ENCODE measurements around the gene KLHL7.

Gene KLHL7

GRCh38 chr7:23062452-23062851, 43.1 kb upstream of the KLHL7 start:
- TF ChIP-seq, protein P1, sequence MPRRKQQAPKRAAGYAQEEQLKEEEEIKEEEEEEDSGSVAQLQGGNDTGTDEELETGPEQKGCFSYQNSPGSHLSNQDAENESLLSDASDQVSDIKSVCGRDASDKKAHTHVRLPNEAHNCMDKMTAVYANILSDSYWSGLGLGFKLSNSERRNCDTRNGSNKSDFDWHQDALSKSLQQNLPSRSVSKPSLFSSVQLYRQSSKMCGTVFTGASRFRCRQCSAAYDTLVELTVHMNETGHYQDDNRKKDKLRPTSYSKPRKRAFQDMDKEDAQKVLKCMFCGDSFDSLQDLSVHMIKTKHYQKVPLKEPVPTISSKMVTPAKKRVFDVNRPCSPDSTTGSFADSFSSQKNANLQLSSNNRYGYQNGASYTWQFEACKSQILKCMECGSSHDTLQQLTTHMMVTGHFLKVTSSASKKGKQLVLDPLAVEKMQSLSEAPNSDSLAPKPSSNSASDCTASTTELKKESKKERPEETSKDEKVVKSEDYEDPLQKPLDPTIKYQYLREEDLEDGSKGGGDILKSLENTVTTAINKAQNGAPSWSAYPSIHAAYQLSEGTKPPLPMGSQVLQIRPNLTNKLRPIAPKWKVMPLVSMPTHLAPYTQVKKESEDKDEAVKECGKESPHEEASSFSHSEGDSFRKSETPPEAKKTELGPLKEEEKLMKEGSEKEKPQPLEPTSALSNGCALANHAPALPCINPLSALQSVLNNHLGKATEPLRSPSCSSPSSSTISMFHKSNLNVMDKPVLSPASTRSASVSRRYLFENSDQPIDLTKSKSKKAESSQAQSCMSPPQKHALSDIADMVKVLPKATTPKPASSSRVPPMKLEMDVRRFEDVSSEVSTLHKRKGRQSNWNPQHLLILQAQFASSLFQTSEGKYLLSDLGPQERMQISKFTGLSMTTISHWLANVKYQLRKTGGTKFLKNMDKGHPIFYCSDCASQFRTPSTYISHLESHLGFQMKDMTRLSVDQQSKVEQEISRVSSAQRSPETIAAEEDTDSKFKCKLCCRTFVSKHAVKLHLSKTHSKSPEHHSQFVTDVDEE (CRISPR knock-in tag; IDR thresholded peaks at IDR 0.05): no peak
- TF ChIP-seq BACH2 (CRISPR knock-in tag; IDR thresholded peaks at IDR 0.05; ENCODE audit: borderline replicate concordance) (no peak), POU6F1 (CRISPR knock-in tag; IDR thresholded peaks at IDR 0.05; ENCODE audit: borderline replicate concordance, low read depth) (no peak), ARNTL (CRISPR knock-in tag; IDR thresholded peaks at IDR 0.05; ENCODE audit: borderline replicate concordance, low read depth) (no peak), RARB (CRISPR knock-in tag; IDR thresholded peaks at IDR 0.05) (no peak), ISL1 (CRISPR knock-in tag; IDR thresholded peaks at IDR 0.05) (no peak), ZNF8 (CRISPR knock-in tag; IDR thresholded peaks at IDR 0.05) (no peak), CREB5 (CRISPR knock-in tag; IDR thresholded peaks at IDR 0.05; ENCODE audit: low read depth) (no peak), ZC3H10 (CRISPR knock-in tag; IDR thresholded peaks at IDR 0.05) (no peak), SNAI2 (CRISPR knock-in tag; IDR thresholded peaks at IDR 0.05) (no peak), ZFP30 (CRISPR knock-in tag; IDR thresholded peaks at IDR 0.05) (no peak), ESRRG (CRISPR knock-in tag; IDR thresholded peaks at IDR 0.05) (no peak)
- TF ChIP-seq, protein P2, sequence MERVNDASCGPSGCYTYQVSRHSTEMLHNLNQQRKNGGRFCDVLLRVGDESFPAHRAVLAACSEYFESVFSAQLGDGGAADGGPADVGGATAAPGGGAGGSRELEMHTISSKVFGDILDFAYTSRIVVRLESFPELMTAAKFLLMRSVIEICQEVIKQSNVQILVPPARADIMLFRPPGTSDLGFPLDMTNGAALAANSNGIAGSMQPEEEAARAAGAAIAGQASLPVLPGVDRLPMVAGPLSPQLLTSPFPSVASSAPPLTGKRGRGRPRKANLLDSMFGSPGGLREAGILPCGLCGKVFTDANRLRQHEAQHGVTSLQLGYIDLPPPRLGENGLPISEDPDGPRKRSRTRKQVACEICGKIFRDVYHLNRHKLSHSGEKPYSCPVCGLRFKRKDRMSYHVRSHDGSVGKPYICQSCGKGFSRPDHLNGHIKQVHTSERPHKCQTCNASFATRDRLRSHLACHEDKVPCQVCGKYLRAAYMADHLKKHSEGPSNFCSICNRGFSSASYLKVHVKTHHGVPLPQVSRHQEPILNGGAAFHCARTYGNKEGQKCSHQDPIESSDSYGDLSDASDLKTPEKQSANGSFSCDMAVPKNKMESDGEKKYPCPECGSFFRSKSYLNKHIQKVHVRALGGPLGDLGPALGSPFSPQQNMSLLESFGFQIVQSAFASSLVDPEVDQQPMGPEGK (CRISPR knock-in tag; IDR thresholded peaks at IDR 0.05; ENCODE audit: borderline replicate concordance): no peak
- TF ChIP-seq, protein P3, sequence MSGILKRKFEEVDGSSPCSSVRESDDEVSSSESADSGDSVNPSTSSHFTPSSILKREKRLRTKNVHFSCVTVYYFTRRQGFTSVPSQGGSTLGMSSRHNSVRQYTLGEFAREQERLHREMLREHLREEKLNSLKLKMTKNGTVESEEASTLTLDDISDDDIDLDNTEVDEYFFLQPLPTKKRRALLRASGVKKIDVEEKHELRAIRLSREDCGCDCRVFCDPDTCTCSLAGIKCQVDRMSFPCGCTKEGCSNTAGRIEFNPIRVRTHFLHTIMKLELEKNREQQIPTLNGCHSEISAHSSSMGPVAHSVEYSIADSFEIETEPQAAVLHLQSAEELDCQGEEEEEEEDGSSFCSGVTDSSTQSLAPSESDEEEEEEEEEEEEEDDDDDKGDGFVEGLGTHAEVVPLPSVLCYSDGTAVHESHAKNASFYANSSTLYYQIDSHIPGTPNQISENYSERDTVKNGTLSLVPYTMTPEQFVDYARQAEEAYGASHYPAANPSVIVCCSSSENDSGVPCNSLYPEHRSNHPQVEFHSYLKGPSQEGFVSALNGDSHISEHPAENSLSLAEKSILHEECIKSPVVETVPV (CRISPR knock-in tag; IDR thresholded peaks at IDR 0.05): no peak
- ATAC-seq: peak; percentile 79

GRCh38 chr7:23065974-23066373, 39.6 kb upstream of the KLHL7 start:
- ATAC-seq: peak; percentile 31; the same call in 2 of the 3 replicates
- no peak for TF ChIP-seq ARNTL (CRISPR knock-in tag; IDR thresholded peaks at IDR 0.05; ENCODE audit: borderline replicate concordance, low read depth)

- no peak for ATAC-seq
- TF ChIP-seq ZNF565 (CRISPR knock-in tag; conservative IDR thresholded peaks at IDR 0.05; ENCODE audit: low read depth) (no peak), POU6F1 (CRISPR knock-in tag; IDR thresholded peaks at IDR 0.05; ENCODE audit: borderline replicate concordance, low read depth) (no peak), TOX (CRISPR knock-in tag; IDR thresholded peaks at IDR 0.05; ENCODE audit: borderline replicate concordance) (no peak), PPARA (CRISPR knock-in tag; IDR thresholded peaks at IDR 0.05; ENCODE audit: borderline replicate concordance) (no peak), RARB (CRISPR knock-in tag; IDR thresholded peaks at IDR 0.05) (no peak), ISL1 (CRISPR knock-in tag; IDR thresholded peaks at IDR 0.05) (no peak), SNAI2 (CRISPR knock-in tag; IDR thresholded peaks at IDR 0.05) (no peak), ZNF8 (CRISPR knock-in tag; IDR thresholded peaks at IDR 0.05) (no peak), ZFP3 (CRISPR knock-in tag; IDR thresholded peaks at IDR 0.05) (no peak), TCF4 (CRISPR knock-in tag; IDR thresholded peaks at IDR 0.05; ENCODE audit: borderline replicate concordance) (no peak)
- TF ChIP-seq, protein P1 (CRISPR knock-in tag; IDR thresholded peaks at IDR 0.05): no peak
- TF ChIP-seq, protein P3 (CRISPR knock-in tag; IDR thresholded peaks at IDR 0.05): no peak
Measured at GRCh38 chr7:23067271-23067670, 38.3 kb upstream of the KLHL7 start.

Measured in SK-N-SH treated with all-trans-retinoic acid at 6 μM for 48 hours (cell line).